K562 (cell line): ENCODE results near the gene NPAS2. TPM values are rescaled to one million over a fixed set of nuclear protein-coding genes. Genes with fewer than 3 reads are reported as not detected.

Source experiments
- ATAC-seq: fragments of 200-7000 bp; cut with Tn5 transposase; 3 replicates; pipeline ENCODE4 v1.9.1; 2020; ENCODE audit warnings: moderate library complexity
- BruUV-seq: library from RNA; stranded (reverse); fragments of 400-500 nt; replicated peaks from 2 replicates; lab custom pipeline; 2021; lab: Mats Ljungman, UMichigan
- CTCF ChIA-PET: fragments of 300-600 bp; formaldehyde crosslinking; extraction: SDS; loops from one replicate; lab custom pipeline; 2021; ENCODE audit warnings: low intra/inter-chr PET ratio; lab: Yijun Ruan, JAX
- POLR2A ChIA-PET: fragments of 300-600, 350-650 bp; sonication (Branson Sonifier 250); formaldehyde crosslinking; extraction: SDS; loops from one replicate; lab custom pipeline; 2021; ENCODE audit warnings: antibody characterized with exemption, inconsistent platforms; lab: Yijun Ruan, JAX
- DNase-seq, 4 experiments: peaks; one replicate each; pipeline versions ENCODE4 v3.0.0 to v3.0.0-alpha.2; 2011 to 2018; ENCODE audit warnings: low spot score in 3 of 4, mixed read lengths in 3 of 4; ENCODE audit errors: extremely low read depth in 1 of 4
- FAIRE-seq: peaks from 2 replicates; lab custom pipeline; 2011; peaks lifted over from hg19 to GRCh38; lab: Jason Lieb, UNC
- H2AFZ ChIP-seq: 2 replicates; pipeline ENCODE4 v1.6.0; 2011; ENCODE audit warnings: low read depth, low read length, control low read depth, inconsistent platforms
- H3K27ac ChIP-seq: fragments of 200-600 bp; 3 replicates; pipeline ENCODE4 v1.8.0; 2011; ENCODE audit warnings: low read depth, mild to moderate bottlenecking, control low read depth, inconsistent platforms, low read length, moderate library complexity, mixed read lengths; ENCODE audit errors: extremely low read depth
- H3K27me3 ChIP-seq, 2 experiments: fragments of 300-600 bp in 1 of 2; 2 replicates in 1 of 2; 3 replicates in 1 of 2; pipeline versions ENCODE4 v1.6.0 to v1.8.0; 2011; ENCODE audit warnings: inconsistent platforms in 2 of 2, low read length in 2 of 2, mild to moderate bottlenecking in 1 of 2, mixed read lengths in 1 of 2, moderate library complexity in 1 of 2; ENCODE audit not compliant: control insufficient read depth in 2 of 2, insufficient read depth in 2 of 2
- H3K36me3 ChIP-seq: fragments of 300-600 bp; 3 replicates; pipeline ENCODE4 v1.8.0; 2011; ENCODE audit warnings: mild to moderate bottlenecking, low read length, inconsistent platforms; ENCODE audit not compliant: control insufficient read depth, insufficient read depth
- H3K4me1 ChIP-seq, 2 experiments: fragments of 200-600 bp in 1 of 2; replicated peaks in 1 of 2; 2 replicates in 1 of 2; 3 replicates in 1 of 2; pipeline versions ENCODE4 v1.5.1 to v1.8.0; 2011; ENCODE audit warnings: inconsistent platforms in 2 of 2, low read length in 2 of 2, mild to moderate bottlenecking in 1 of 2, mixed read lengths in 1 of 2, moderate library complexity in 1 of 2; ENCODE audit not compliant: control insufficient read depth in 2 of 2, insufficient read depth in 2 of 2
- H3K4me2 ChIP-seq: 2 replicates; pipeline ENCODE4 v1.6.1; 2011; ENCODE audit warnings: low read length, control low read depth, inconsistent platforms, mixed read lengths; ENCODE audit not compliant: insufficient read depth
- H3K4me3 ChIP-seq: fragments of 200-600 bp; sonication (generic), shearing (Covaris generic); 2 replicates; pipeline ENCODE4 v1.5.1; 2016; ENCODE audit warnings: control low read depth, inconsistent platforms
- H3K79me2 ChIP-seq: fragments of 200-600 bp; 3 replicates; pipeline ENCODE4 v1.8.0; 2011; ENCODE audit warnings: low read length, inconsistent platforms; ENCODE audit not compliant: control insufficient read depth, insufficient read depth
- H3K9ac ChIP-seq, 2 experiments: 2 replicates each; pipeline versions ENCODE4 v1.6.0 to v1.6.1; 2011; ENCODE audit warnings: low read depth in 2 of 2, low read length in 2 of 2, control low read depth in 1 of 2, inconsistent platforms in 1 of 2, mild to moderate bottlenecking in 1 of 2, mixed read lengths in 1 of 2; ENCODE audit not compliant: insufficient read depth in 1 of 2
- H3K9me1 ChIP-seq: one replicate; pipeline ENCODE4 v1.6.0; 2011; ENCODE audit warnings: inconsistent platforms, mild to moderate bottlenecking, low read length, moderate library complexity; ENCODE audit not compliant: control insufficient read depth, insufficient read depth
- H3K9me3 ChIP-seq: replicated peaks from 2 replicates; pipeline ENCODE4 v1.5.1; 2011; ENCODE audit warnings: low read depth, low read length, inconsistent platforms; ENCODE audit not compliant: control insufficient read depth, insufficient read depth
- H4K20me1 ChIP-seq: replicated peaks from 2 replicates; pipeline ENCODE4 v1.6.1; 2011; ENCODE audit warnings: low read length, inconsistent platforms, mixed read lengths; ENCODE audit not compliant: control insufficient read depth, insufficient read depth
- CREB1 ChIP-seq, 2 experiments: sonication (generic) in 1 of 2; formaldehyde crosslinking in 1 of 2; IDR thresholded peaks; 2 replicates each; pipeline versions ENCODE4 v1.6.1 to v1.8.0; 2012 to 2022; ENCODE audit warnings: inconsistent platforms in 1 of 2, mild to moderate bottlenecking in 1 of 2, missing genetic modification reagents in 1 of 2, moderate library complexity in 1 of 2
- DACH1 ChIP-seq: fragments of 450-650 bp; IDR thresholded peaks from 2 replicates; pipeline ENCODE4 v1.6.1; 2018; ENCODE audit not compliant: partially characterized antibody
- EP400 ChIP-seq: fragments of 450-650 bp; IDR thresholded peaks from 2 replicates; pipeline ENCODE4 v1.6.1; 2017; ENCODE audit warnings: antibody characterized with exemption, mild to moderate bottlenecking, moderate library complexity
- GABPB1 ChIP-seq: sonication (generic); formaldehyde crosslinking; IDR thresholded peaks from 2 replicates; pipeline ENCODE4 v1.8.0; 2022; ENCODE audit warnings: mild to moderate bottlenecking, missing genetic modification reagents
- NFIX ChIP-seq: fragments of 250-450 bp; sonication (Bioruptor Pico); IDR thresholded peaks from 2 replicates; pipeline ENCODE4 v1.4.0; 2020; ENCODE audit warnings: low read depth, mild to moderate bottlenecking, moderate library complexity
- NONO ChIP-seq, 2 experiments: fragments of 200-400 bp in 1 of 2; fragments of 450-650 bp in 1 of 2; formaldehyde crosslinking in 1 of 2; IDR thresholded peaks; 2 replicates each; pipeline ENCODE4 v1.6.1; 2017; ENCODE audit warnings: low read depth in 2 of 2, mild to moderate bottlenecking in 2 of 2, moderate library complexity in 2 of 2, low read length in 1 of 2
- RBM14 ChIP-seq: fragments of 200-400 bp; formaldehyde crosslinking; IDR thresholded peaks from 2 replicates; pipeline ENCODE4 v1.6.1; 2018; ENCODE audit warnings: low read depth, mild to moderate bottlenecking, low read length, moderate library complexity, borderline replicate concordance; ENCODE audit not compliant: insufficient read depth
- RFX5 ChIP-seq: IDR thresholded peaks from 2 replicates; pipeline ENCODE4 v1.6.1; 2011; ENCODE audit warnings: low read depth, mild to moderate bottlenecking, improper control_type of control experiment, low read length
- WGBS: fragments of 100-300 bp; shearing (Covaris generic); methylation state at CpG from one replicate; pipeline ENCODE4 v1.1.6; 2016; ENCODE audit warnings: low coverage, mixed read lengths; ENCODE audit not compliant: insufficient coverage; ENCODE audit errors: missing lambda C conversion rate; 5-methylcytosine and 5-hydroxymethylcytosine counted together
- in situ Hi-C: fragments of 300-500 bp; cut with MboI; formaldehyde crosslinking; loops from 4 replicates; pipeline ENCODE4 v1.15.0; 2018; ENCODE audit warnings: inconsistent platforms, mixed read lengths
- intact Hi-C: fragments of 100-400 bp; cut with micrococcal nuclease; formaldehyde crosslinking; loops from 2 replicates; pipeline ENCODE4 v1.14.2; 2022
- polyA plus RNA-seq, 8 experiments: library from polyadenylated mRNA; depleted of rRNA in 4 of 8; stranded (reverse) in 5 of 8; unstranded in 3 of 8; fragments of >200 nt; fragmentation: Nextera tagmentation in 2 of 8; fragmentation: Illumina TruSeq in 1 of 8; extraction: Ambion mirVana in 2 of 8; extraction: Trizol in 1 of 8; gene quantifications; 2 replicates each; pipeline versions ENCODE4 v1.2.1 to v1.2.3, GENCODE V29; 2011 to 2014; ENCODE audit warnings: inconsistent platforms in 1 of 8, missing spikeins in 1 of 8
- total RNA-seq, 7 experiments: library from RNA; depleted of rRNA in 6 of 7; stranded (reverse); fragments of >200 nt in 6 of 7; fragmentation: Illumina TruSeq in 2 of 7; extraction: Trizol in 2 of 7; gene quantifications; 2 replicates each; pipeline versions ENCODE4 v1.2.1 to v1.2.3, GENCODE V29; 2011 to 2021; ENCODE audit warnings: low replicate concordance in 1 of 7
- TF ChIP-seq, protein P1 (sequence below): fragments of 450-650 bp; IDR thresholded peaks from 2 replicates; pipeline ENCODE4 v1.6.1; 2014; ENCODE audit warnings: low read depth, mild to moderate bottlenecking, moderate library complexity, borderline replicate concordance
- TF ChIP-seq, protein P2 (sequence below): fragments of 450-650 bp; formaldehyde crosslinking; IDR thresholded peaks from 2 replicates; pipeline ENCODE4 v1.4.0; 2020; ENCODE audit warnings: mild to moderate bottlenecking, moderate library complexity
- TF ChIP-seq, protein P3 (sequence below): fragments of 450-650 bp; IDR thresholded peaks from one replicate; pipeline ENCODE4 v1.6.1; 2018; ENCODE audit warnings: mild to moderate bottlenecking, moderate library complexity; ENCODE audit not compliant: partially characterized antibody
- TF ChIP-seq, protein P4 (sequence below): fragments of 250-450 bp; sonication (Bioruptor Pico); IDR thresholded peaks from 2 replicates; pipeline ENCODE4 v1.6.1; 2021; ENCODE audit warnings: mild to moderate bottlenecking
- TF ChIP-seq, protein P5 (sequence below): sonication (generic); formaldehyde crosslinking; IDR thresholded peaks from 2 replicates; pipeline ENCODE4 v1.8.1; 2023; ENCODE audit warnings: mild to moderate bottlenecking, missing genetic modification reagents

The NPAS2 gene
- total and polyA plus RNA-seq, 9 of the 15 experiments (the other 6 are each of a cell fraction or from before 2014, with no cell fraction given) = 0.06 to 0.29 (median 0.07) TPM; not detected in 5

- no peak overlapping the region for H3K9ac ChIP-seq
- H2AFZ ChIP-seq = no peak overlapping the region
- DNase-seq (no peak), ATAC-seq (no peak)
- CTCF ChIA-PET = no interaction called here
- peaks cover 2 to 38% of the 10 kb centered on the region in 2 experiments; a peak in 3 of 5 replicates for H3K27me3 ChIP-seq
- H3K36me3 ChIP-seq = no peaks in the 10 kb centered on the region
- H3K79me2 ChIP-seq = no peaks in the 10 kb centered on the region
- no peak overlapping the region for H3K27ac ChIP-seq
- WGBS = 21% methylated on average over 6 of the region's 6 CpGs
- in situ Hi-C loops = no loop called here
- no TSS peak for BruUV-seq
- H3K4me2 ChIP-seq = no peak overlapping the region
- TF ChIP-seq, protein P1, sequence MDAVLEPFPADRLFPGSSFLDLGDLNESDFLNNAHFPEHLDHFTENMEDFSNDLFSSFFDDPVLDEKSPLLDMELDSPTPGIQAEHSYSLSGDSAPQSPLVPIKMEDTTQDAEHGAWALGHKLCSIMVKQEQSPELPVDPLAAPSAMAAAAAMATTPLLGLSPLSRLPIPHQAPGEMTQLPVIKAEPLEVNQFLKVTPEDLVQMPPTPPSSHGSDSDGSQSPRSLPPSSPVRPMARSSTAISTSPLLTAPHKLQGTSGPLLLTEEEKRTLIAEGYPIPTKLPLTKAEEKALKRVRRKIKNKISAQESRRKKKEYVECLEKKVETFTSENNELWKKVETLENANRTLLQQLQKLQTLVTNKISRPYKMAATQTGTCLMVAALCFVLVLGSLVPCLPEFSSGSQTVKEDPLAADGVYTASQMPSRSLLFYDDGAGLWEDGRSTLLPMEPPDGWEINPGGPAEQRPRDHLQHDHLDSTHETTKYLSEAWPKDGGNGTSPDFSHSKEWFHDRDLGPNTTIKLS = no peak
- TF ChIP-seq, protein P2, sequence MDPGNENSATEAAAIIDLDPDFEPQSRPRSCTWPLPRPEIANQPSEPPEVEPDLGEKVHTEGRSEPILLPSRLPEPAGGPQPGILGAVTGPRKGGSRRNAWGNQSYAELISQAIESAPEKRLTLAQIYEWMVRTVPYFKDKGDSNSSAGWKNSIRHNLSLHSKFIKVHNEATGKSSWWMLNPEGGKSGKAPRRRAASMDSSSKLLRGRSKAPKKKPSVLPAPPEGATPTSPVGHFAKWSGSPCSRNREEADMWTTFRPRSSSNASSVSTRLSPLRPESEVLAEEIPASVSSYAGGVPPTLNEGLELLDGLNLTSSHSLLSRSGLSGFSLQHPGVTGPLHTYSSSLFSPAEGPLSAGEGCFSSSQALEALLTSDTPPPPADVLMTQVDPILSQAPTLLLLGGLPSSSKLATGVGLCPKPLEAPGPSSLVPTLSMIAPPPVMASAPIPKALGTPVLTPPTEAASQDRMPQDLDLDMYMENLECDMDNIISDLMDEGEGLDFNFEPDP (CRISPR knock-in tag) = no peak
- TF ChIP-seq, protein P3, sequence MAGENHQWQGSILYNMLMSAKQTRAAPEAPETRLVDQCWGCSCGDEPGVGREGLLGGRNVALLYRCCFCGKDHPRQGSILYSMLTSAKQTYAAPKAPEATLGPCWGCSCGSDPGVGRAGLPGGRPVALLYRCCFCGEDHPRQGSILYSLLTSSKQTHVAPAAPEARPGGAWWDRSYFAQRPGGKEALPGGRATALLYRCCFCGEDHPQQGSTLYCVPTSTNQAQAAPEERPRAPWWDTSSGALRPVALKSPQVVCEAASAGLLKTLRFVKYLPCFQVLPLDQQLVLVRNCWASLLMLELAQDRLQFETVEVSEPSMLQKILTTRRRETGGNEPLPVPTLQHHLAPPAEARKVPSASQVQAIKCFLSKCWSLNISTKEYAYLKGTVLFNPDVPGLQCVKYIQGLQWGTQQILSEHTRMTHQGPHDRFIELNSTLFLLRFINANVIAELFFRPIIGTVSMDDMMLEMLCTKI = no peak
- TF ChIP-seq RBM14 (no peak), RFX5 (no peak), CREB1 (IDR thresholded peaks at IDR 0.05) (no peak), CREB1 (CRISPR knock-in tag; IDR thresholded peaks at IDR 0.05) (no peak), GABPB1 (no peak), NONO (IDR thresholded peaks at IDR 0.05; ENCODE audit: low read depth in 2 of 2, low read length in 1 of 2) (no peak), DACH1 (no peak), NFIX (CRISPR knock-in tag) (no peak), EP400 (no peak)
- TF ChIP-seq, protein P4, sequence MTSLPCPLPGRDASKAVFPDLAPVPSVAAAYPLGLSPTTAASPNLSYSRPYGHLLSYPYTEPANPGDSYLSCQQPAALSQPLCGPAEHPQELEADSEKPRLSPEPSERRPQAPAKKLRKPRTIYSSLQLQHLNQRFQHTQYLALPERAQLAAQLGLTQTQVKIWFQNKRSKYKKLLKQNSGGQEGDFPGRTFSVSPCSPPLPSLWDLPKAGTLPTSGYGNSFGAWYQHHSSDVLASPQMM (CRISPR knock-in tag) = no peak
- TF ChIP-seq, protein P5, sequence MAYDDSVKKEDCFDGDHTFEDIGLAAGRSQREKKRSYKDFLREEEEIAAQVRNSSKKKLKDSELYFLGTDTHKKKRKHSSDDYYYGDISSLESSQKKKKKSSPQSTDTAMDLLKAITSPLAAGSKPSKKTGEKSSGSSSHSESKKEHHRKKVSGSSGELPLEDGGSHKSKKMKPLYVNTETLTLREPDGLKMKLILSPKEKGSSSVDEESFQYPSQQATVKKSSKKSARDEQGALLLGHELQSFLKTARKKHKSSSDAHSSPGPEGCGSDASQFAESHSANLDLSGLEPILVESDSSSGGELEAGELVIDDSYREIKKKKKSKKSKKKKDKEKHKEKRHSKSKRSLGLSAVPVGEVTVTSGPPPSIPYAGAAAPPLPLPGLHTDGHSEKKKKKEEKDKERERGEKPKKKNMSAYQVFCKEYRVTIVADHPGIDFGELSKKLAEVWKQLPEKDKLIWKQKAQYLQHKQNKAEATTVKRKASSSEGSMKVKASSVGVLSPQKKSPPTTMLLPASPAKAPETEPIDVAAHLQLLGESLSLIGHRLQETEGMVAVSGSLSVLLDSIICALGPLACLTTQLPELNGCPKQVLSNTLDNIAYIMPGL (CRISPR knock-in tag) = no peak
- TF ChIP-seq, all 486 proteins: peak for 0
- H3K9me3 ChIP-seq = no peaks in the 10 kb centered on the region
- POLR2A ChIA-PET = no interaction called here
- no peak overlapping the region for H3K4me3 ChIP-seq
- intact Hi-C loops = no loop called here
- no peak for FAIRE-seq
- no peaks in the 10 kb centered on the region; a peak in 1 of 5 replicates for H3K4me1 ChIP-seq
- H3K9me1 ChIP-seq = no peaks in the 10 kb centered on the region
- H4K20me1 ChIP-seq = no peaks in the 10 kb centered on the region
These were observed 114.8 kb downstream of the NPAS2 start for GRCh38 chr2:100934504-100935371.
